HG03066 (cell line): ENCODE data around the gene HOXA3.

Experiments used
- ATAC-seq: cut with Tn5 transposase; IDR thresholded peaks from one replicate; pipeline ENCODE4 v1.9.1; 2021; ENCODE audit warnings: low read depth; ENCODE audit not compliant: unreplicated experiment

HOXA3 gene

GRCh38 chr7:27064661-27065060 lies 87.7 kb downstream of the HOXA3 start:
- ATAC-seq: no peak

- no peak for ATAC-seq
Measured at GRCh38 chr7:27064159-27064558, 88.2 kb downstream of the HOXA3 start.

GRCh38 chr7:27062946-27063345 lies 89.4 kb downstream of the HOXA3 start:
- ATAC-seq: no peak
